ENCODE data around the gene SCAMP1.
A peak's percentile ranks its signal among the peaks of the same experiment; 100 is the strongest.
"Not testable (repeated sequence)": the region's sequence is repeated elsewhere in the genome, so short reads cannot be mapped to it uniquely, and the experiment has no call there.

SCAMP1 gene

GRCh38 chr5:78362220-78362619, 1.8 kb downstream of the SCAMP1 start:
- DNase-seq = peak; percentile 33

GRCh38 chr5:78364005-78364404, 3.6 kb downstream of the SCAMP1 start:
- no peak for DNase-seq

GRCh38 chr5:78367318-78367991, 7.0 kb downstream of the SCAMP1 start:
- DNase-seq = no peak

GRCh38 chr5:78369680-78370079, 9.3 kb downstream of the SCAMP1 start:
- no peak for DNase-seq

GRCh38 chr5:78373231-78373630, 12.8 kb downstream of the SCAMP1 start:
- DNase-seq = no peak

GRCh38 chr5:78376315-78376714, 15.9 kb downstream of the SCAMP1 start:
- no peak for DNase-seq

- DNase-seq = no peak
Measured at GRCh38 chr5:78377056-78377717, 16.8 kb downstream of the SCAMP1 start.

- DNase-seq = no peak
Measured at GRCh38 chr5:78377718-78378105, 17.3 kb downstream of the SCAMP1 start.

- DNase-seq = no peak
Measured at GRCh38 chr5:78387468-78388153, 27.2 kb downstream of the SCAMP1 start.

- DNase-seq = not testable (repeated sequence)
Measured at GRCh38 chr5:78391357-78391756, 30.9 kb downstream of the SCAMP1 start.

GRCh38 chr5:78397831-78398230, 37.4 kb downstream of the SCAMP1 start:
- no peak for DNase-seq

- no peak for DNase-seq
Measured at GRCh38 chr5:78399116-78399515, 38.7 kb downstream of the SCAMP1 start.

GRCh38 chr5:78404682-78405293, 44.4 kb downstream of the SCAMP1 start:
- no peak for DNase-seq

GRCh38 chr5:78405829-78406750, 45.7 kb downstream of the SCAMP1 start:
- no peak for DNase-seq

- DNase-seq = no peak
Measured at GRCh38 chr5:78407458-78407857, 47.0 kb downstream of the SCAMP1 start.

GRCh38 chr5:78411586-78411985, 51.2 kb downstream of the SCAMP1 start:
- DNase-seq = no peak

GRCh38 chr5:78416677-78417425, 56.4 kb downstream of the SCAMP1 start:
- no peak for DNase-seq

GRCh38 chr5:78419396-78419795, 59.0 kb downstream of the SCAMP1 start:
- DNase-seq = no peak

- DNase-seq = no peak
Measured at GRCh38 chr5:78420548-78420947, 60.1 kb downstream of the SCAMP1 start.

- no peak for DNase-seq
Measured at GRCh38 chr5:78424665-78425064, 64.2 kb downstream of the SCAMP1 start.

GRCh38 chr5:78429332-78429980, 69.0 kb downstream of the SCAMP1 start:
- DNase-seq = peak; percentile 8

All from eye (tissue), 1 donor.